ENCODE data around the gene AGTRAP.

Gene AGTRAP

DNA sequence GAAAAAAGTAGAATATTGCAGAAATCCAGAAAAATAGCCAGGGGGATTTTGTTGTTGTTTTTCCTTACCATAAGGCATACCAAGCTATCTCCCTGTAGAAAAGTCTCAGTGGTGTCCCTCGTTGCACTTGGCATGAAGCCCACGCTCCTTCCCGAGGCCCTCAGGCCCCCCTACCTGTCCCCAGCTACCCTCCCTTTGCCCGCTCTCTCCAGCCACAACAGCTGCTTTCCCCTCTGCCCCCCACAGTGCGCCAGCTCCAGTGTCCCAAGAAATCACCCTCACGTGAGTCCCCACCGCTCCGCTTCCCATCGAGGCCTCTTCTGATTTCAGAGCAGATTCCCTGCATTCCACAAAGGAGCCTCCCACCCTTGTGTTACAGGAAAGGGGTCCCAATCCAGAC, 8.4 kb downstream of the AGTRAP start:
- Histone ChIP-seq H3K4ac (ENCODE audit: low read depth, low read length) (no peak overlapping the region), H3K9ac (ENCODE audit: low read length) (no peak overlapping the region), H4K91ac (ENCODE audit: low read depth, low read length) (no peak overlapping the region), H2BK120ac (ENCODE audit: insufficient read depth, low read length, poor library complexity) (no peak overlapping the region), H3K4me2 (ENCODE audit: low read length) (no peak overlapping the region), H3K9me3 (ENCODE audit: insufficient read depth, low read depth, low read length) (no peaks in the 10 kb centered on the region), H2AFZ (ENCODE audit: insufficient read depth, low read length, poor library complexity) (no peak overlapping the region), H3K36me3 (ENCODE audit: control insufficient read depth in 1 of 2, insufficient read depth in 2 of 2, low read length in 2 of 2) (peaks cover 4 to 8% of the 10 kb centered on the region in 2 experiments), H3K4me3 (ENCODE audit: low read depth, low read length) (no peak overlapping the region), H3K18ac (ENCODE audit: low read length) (no peak overlapping the region), H3K4me1 (ENCODE audit: control insufficient read depth in 1 of 2, insufficient read depth in 2 of 2, low read length in 2 of 2) (peaks cover 5 to 6% of the 10 kb centered on the region in 2 experiments), H3K23ac (ENCODE audit: low read length) (no peak overlapping the region), H3K79me1 (ENCODE audit: low read length) (no peaks in the 10 kb centered on the region), H2AK5ac (ENCODE audit: low read length) (no peak overlapping the region), H3K27me3 (ENCODE audit: insufficient read depth, low read length) (no peaks in the 10 kb centered on the region), H3K27ac (ENCODE audit: low read depth, low read length) (no peak overlapping the region), H2BK5ac (ENCODE audit: low read depth, low read length, poor library complexity) (no peak overlapping the region), H4K12ac (ENCODE audit: low read depth, low read length) (no peak overlapping the region), H4K8ac (ENCODE audit: low read depth, low read length) (no peak overlapping the region), H3K79me2 (ENCODE audit: control insufficient read depth, insufficient read depth, low read length, poor library complexity) (no peaks in the 10 kb centered on the region), H3K14ac (ENCODE audit: low read length) (no peak overlapping the region), H2BK12ac (ENCODE audit: low read length) (no peak overlapping the region)
- no peak for DNase-seq
- no CpG with 5 or more reads among the region's 9 CpGs for WGBS (ENCODE audit: extremely low coverage, insufficient coverage, insufficient read length)

DNA sequence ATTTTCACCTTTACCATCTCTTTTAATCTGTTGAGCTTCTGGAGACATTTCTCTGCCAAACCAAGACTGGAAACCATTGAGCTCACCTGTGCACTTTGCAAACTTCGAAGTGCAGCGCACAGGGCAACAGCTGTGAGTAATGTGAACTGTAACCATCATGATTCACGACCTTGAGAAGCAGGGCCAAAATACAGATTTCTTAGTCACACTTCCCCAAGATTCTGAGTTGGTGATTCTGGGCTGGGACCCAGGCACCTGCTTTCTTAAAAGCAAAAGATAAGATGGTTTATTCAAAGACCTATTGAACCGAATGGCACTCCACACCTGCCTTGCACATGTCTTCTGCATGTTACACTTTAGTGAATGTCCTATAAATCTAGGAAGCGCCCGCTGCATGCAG, 10.2 kb downstream of the AGTRAP start:
- H3K23ac ChIP-seq (ENCODE audit: low read length): no peak overlapping the region
- DNase-seq: no peak
- no peak overlapping the region for H2AFZ ChIP-seq (ENCODE audit: insufficient read depth, low read length, poor library complexity)
- no peaks in the 10 kb centered on the region for H3K79me2 ChIP-seq (ENCODE audit: control insufficient read depth, insufficient read depth, low read length, poor library complexity)
- H3K27me3 ChIP-seq (ENCODE audit: insufficient read depth, low read length): no peaks in the 10 kb centered on the region
- no peak overlapping the region for H3K14ac ChIP-seq (ENCODE audit: low read length)
- H3K4ac ChIP-seq (ENCODE audit: low read depth, low read length): no peak overlapping the region
- H2BK5ac ChIP-seq (ENCODE audit: low read depth, low read length, poor library complexity): no peak overlapping the region
- H3K9me3 ChIP-seq (ENCODE audit: insufficient read depth, low read depth, low read length): no peaks in the 10 kb centered on the region
- no peak overlapping the region for H4K12ac ChIP-seq (ENCODE audit: low read depth, low read length)
- H3K79me1 ChIP-seq (ENCODE audit: low read length): no peaks in the 10 kb centered on the region
- H3K27ac ChIP-seq (ENCODE audit: low read depth, low read length): no peak overlapping the region
- no peak overlapping the region for H4K8ac ChIP-seq (ENCODE audit: low read depth, low read length)
- no peak overlapping the region for H2BK120ac ChIP-seq (ENCODE audit: insufficient read depth, low read length, poor library complexity)
- no peak overlapping the region for H3K18ac ChIP-seq (ENCODE audit: low read length)
- WGBS (ENCODE audit: extremely low coverage, insufficient coverage, insufficient read length): no CpG with 5 or more reads among the region's 6 CpGs
- H3K9ac ChIP-seq (ENCODE audit: low read length): no peak overlapping the region
- peaks cover 0 to 2% of the 10 kb centered on the region in 2 experiments for H3K4me1 ChIP-seq (ENCODE audit: control insufficient read depth in 1 of 2, insufficient read depth in 2 of 2, low read length in 2 of 2)
- H4K91ac ChIP-seq (ENCODE audit: low read depth, low read length): no peak overlapping the region
- peaks cover 8 to 12% of the 10 kb centered on the region in 2 experiments for H3K36me3 ChIP-seq (ENCODE audit: control insufficient read depth in 1 of 2, insufficient read depth in 2 of 2, low read length in 2 of 2)
- no peak overlapping the region for H3K4me2 ChIP-seq (ENCODE audit: low read length)
- no peak overlapping the region for H2BK12ac ChIP-seq (ENCODE audit: low read length)
- no peak overlapping the region for H2AK5ac ChIP-seq (ENCODE audit: low read length)
- H3K4me3 ChIP-seq (ENCODE audit: low read depth, low read length): no peak overlapping the region

DNA sequence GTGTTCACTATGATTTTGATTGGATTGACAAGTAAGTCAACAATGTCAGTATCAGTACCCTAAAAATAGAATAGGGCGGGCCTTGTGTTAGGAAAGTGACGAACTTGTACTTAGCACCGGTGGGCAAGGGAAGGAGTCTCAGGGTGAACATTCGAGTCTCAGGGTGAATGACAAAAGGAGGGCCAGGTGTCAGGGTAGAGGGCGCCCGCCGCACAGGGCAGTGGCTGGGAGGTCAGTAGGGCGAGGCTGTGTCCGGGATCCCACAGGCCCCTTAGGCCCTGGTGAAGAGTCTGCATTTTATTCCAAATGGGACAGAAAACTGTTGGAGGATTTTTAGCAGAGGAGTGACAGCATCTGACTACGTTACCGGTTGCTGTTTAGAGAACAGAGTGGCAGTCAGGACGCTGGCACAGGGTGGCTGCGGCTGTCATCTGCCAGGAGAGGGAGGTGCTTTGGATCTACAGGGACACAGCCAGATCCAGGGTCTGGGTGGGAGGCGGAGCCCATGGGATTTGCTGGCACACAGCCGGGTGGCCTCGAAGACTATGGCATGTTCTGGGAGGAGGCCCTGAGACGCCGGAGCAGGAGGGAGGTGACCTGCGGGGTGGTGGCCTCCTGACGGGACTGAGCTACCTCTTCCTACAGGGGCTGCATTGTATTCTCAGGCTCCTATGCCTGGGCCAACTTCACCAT, 11.0 kb downstream of the AGTRAP start:
- Histone ChIP-seq H3K4me2 (ENCODE audit: low read length) (no peak overlapping the region), H4K91ac (ENCODE audit: low read depth, low read length) (no peak overlapping the region), H3K9me3 (ENCODE audit: insufficient read depth, low read depth, low read length) (no peaks in the 10 kb centered on the region), H3K23ac (ENCODE audit: low read length) (no peak overlapping the region), H3K27ac (ENCODE audit: low read depth, low read length) (no peak overlapping the region), H3K9ac (ENCODE audit: low read length) (no peak overlapping the region), H2AK5ac (ENCODE audit: low read length) (no peak overlapping the region), H2AFZ (ENCODE audit: insufficient read depth, low read length, poor library complexity) (no peak overlapping the region), H2BK5ac (ENCODE audit: low read depth, low read length, poor library complexity) (no peak overlapping the region), H3K14ac (ENCODE audit: low read length) (no peak overlapping the region), H3K4me1 (ENCODE audit: control insufficient read depth in 1 of 2, insufficient read depth in 2 of 2, low read length in 2 of 2) (no peaks in the 10 kb centered on the region), H3K36me3 (ENCODE audit: control insufficient read depth in 1 of 2, insufficient read depth in 2 of 2, low read length in 2 of 2) (peaks cover 8 to 12% of the 10 kb centered on the region in 2 experiments), H3K4ac (ENCODE audit: low read depth, low read length) (no peak overlapping the region), H3K27me3 (ENCODE audit: insufficient read depth, low read length) (no peaks in the 10 kb centered on the region), H4K8ac (ENCODE audit: low read depth, low read length) (no peak overlapping the region), H3K18ac (ENCODE audit: low read length) (no peak overlapping the region), H4K12ac (ENCODE audit: low read depth, low read length) (no peak overlapping the region), H3K79me2 (ENCODE audit: control insufficient read depth, insufficient read depth, low read length, poor library complexity) (no peaks in the 10 kb centered on the region), H3K4me3 (ENCODE audit: low read depth, low read length) (no peak overlapping the region), H2BK120ac (ENCODE audit: insufficient read depth, low read length, poor library complexity) (no peak overlapping the region), H2BK12ac (ENCODE audit: low read length) (no peak overlapping the region), H3K79me1 (ENCODE audit: low read length) (no peaks in the 10 kb centered on the region)
- DNase-seq: no peak
- no CpG with 5 or more reads among the region's 20 CpGs for WGBS (ENCODE audit: extremely low coverage, insufficient coverage, insufficient read length)

DNA sequence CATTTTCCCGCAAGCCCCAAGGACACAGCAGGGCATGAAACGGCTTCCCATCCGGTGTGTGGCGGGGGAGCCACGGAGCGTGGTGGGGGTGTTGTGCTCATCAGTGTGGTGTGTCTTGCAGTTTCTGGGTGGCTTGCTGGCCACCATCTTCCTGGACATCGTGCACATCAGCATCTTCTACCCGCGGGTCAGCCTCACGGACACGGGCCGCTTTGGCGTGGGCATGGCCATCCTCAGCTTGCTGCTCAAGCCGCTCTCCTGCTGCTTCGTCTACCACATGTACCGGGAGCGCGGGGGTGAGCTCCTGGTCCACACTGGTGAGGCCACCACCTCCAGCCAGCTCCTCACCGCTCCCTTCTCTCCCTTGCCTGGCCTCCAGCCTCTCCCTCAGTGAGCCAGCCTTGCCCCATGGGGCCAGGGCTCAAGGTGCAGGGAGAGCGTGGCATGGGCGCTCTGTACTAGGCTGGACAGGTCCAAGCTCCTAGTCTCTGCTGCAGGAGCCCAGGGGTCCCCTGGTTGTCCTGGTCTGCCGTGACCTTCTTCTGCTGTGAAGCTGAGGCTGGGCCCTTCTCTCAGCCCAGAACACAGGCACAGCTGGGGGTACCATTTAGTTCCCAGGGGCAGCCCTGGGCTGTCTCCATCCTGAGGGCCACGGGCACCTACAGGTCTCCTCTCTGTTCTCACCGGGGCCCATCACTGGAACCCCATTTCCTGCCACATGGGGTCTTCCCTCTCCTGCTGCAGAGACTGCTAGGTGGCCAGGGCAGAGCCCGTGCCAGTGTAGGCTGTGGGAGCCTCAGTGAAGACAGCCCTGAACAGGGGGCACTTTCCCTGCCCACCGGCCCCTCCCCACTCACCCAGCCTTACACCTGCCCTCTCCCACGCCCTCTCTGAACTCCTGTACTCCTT, 12.6 kb downstream of the AGTRAP start:
- no peak overlapping the region for H3K4ac ChIP-seq (ENCODE audit: low read depth, low read length)
- DNase-seq: no peak
- H3K9ac ChIP-seq (ENCODE audit: low read length): no peak overlapping the region
- no peaks in the 10 kb centered on the region for H3K27me3 ChIP-seq (ENCODE audit: insufficient read depth, low read length)
- H3K27ac ChIP-seq (ENCODE audit: low read depth, low read length): no peak overlapping the region
- no peak overlapping the region for H4K8ac ChIP-seq (ENCODE audit: low read depth, low read length)
- H3K14ac ChIP-seq (ENCODE audit: low read length): no peak overlapping the region
- H4K12ac ChIP-seq (ENCODE audit: low read depth, low read length): no peak overlapping the region
- H2AK5ac ChIP-seq (ENCODE audit: low read length): no peak overlapping the region
- peaks cover 8 to 12% of the 10 kb centered on the region in 2 experiments for H3K36me3 ChIP-seq (ENCODE audit: control insufficient read depth in 1 of 2, insufficient read depth in 2 of 2, low read length in 2 of 2)
- no peak overlapping the region for H2AFZ ChIP-seq (ENCODE audit: insufficient read depth, low read length, poor library complexity)
- no peak overlapping the region for H3K18ac ChIP-seq (ENCODE audit: low read length)
- no peak overlapping the region for H2BK12ac ChIP-seq (ENCODE audit: low read length)
- H2BK120ac ChIP-seq (ENCODE audit: insufficient read depth, low read length, poor library complexity): no peak overlapping the region
- H3K4me3 ChIP-seq (ENCODE audit: low read depth, low read length): no peak overlapping the region
- WGBS (ENCODE audit: extremely low coverage, insufficient coverage, insufficient read length): no CpG with 5 or more reads among the region's 27 CpGs
- H3K4me1 ChIP-seq (ENCODE audit: control insufficient read depth in 1 of 2, insufficient read depth in 2 of 2, low read length in 2 of 2): peaks cover 11% of the 10 kb centered on the region in 2 experiments
- no peak overlapping the region for H3K4me2 ChIP-seq (ENCODE audit: low read length)
- H3K79me1 ChIP-seq (ENCODE audit: low read length): no peaks in the 10 kb centered on the region
- no peaks in the 10 kb centered on the region for H3K79me2 ChIP-seq (ENCODE audit: control insufficient read depth, insufficient read depth, low read length, poor library complexity)
- no peak overlapping the region for H3K23ac ChIP-seq (ENCODE audit: low read length)
- no peak overlapping the region for H4K91ac ChIP-seq (ENCODE audit: low read depth, low read length)
- no peaks in the 10 kb centered on the region for H3K9me3 ChIP-seq (ENCODE audit: insufficient read depth, low read depth, low read length)
- H2BK5ac ChIP-seq (ENCODE audit: low read depth, low read length, poor library complexity): no peak overlapping the region
